Common myeloid progenitor, CD34-positive (primary cell): Measurements from ENCODE around the gene FSTL3.

Source experiments
- CTCF ChIA-PET: fragments of 350-600 bp; sonication (Branson Sonifier 250); formaldehyde crosslinking; loops from one replicate; lab custom pipeline; 2021; ENCODE audit warnings: antibody characterized with exemption; lab: Charles Lee
- POLR2A ChIA-PET: fragments of 350-600 bp; sonication (Branson Sonifier 250); formaldehyde crosslinking; loops from one replicate; lab custom pipeline; 2021; ENCODE audit warnings: antibody characterized with exemption; lab: Charles Lee
- DNase-seq, 3 donors: peaks; one replicate each; pipeline versions ENCODE4 v3.0.0 to v3.0.0-alpha.2; 2013
- H3K27ac ChIP-seq, 2 experiments: 1 replicate in 1 of 2; 2 replicates in 1 of 2; pipeline ENCODE4 v1.7.0; 2013; ENCODE audit warnings: inconsistent platforms in 2 of 2, low read length in 2 of 2, mild to moderate bottlenecking in 2 of 2, low read depth in 1 of 2, moderate library complexity in 1 of 2; ENCODE audit not compliant: severe bottlenecking in 2 of 2, insufficient read depth in 1 of 2, poor library complexity in 1 of 2
- H3K27me3 ChIP-seq, 5 experiments: replicated peaks in 2 of 5; 1 replicate in 3 of 5; 2 replicates in 2 of 5; pipeline versions ENCODE4 v1.6.1 to v1.7.0; 2013; ENCODE audit warnings: low read length in 4 of 5, mild to moderate bottlenecking in 2 of 5, moderate library complexity in 2 of 5, inconsistent platforms in 1 of 5; ENCODE audit not compliant: insufficient read depth in 5 of 5, control insufficient read depth in 4 of 5
- H3K36me3 ChIP-seq, 4 experiments: 1 replicate in 2 of 4; 2 replicates in 2 of 4; pipeline versions ENCODE4 v1.6.1 to v1.7.0; 2013; ENCODE audit warnings: low read length in 3 of 4, control low read depth in 1 of 4, mild to moderate bottlenecking in 1 of 4; ENCODE audit not compliant: control insufficient read depth in 4 of 4, insufficient read depth in 4 of 4
- H3K4me1 ChIP-seq, 4 experiments: 1 replicate in 3 of 4; 2 replicates in 1 of 4; pipeline versions ENCODE4 v1.6.1 to v1.7.1; 2013; ENCODE audit warnings: low read length in 3 of 4, mild to moderate bottlenecking in 3 of 4, control low read depth in 1 of 4, inconsistent platforms in 1 of 4, moderate library complexity in 1 of 4; ENCODE audit not compliant: control insufficient read depth in 4 of 4, insufficient read depth in 4 of 4; ENCODE audit errors: control extremely low read depth in 1 of 4
- H3K4me3 ChIP-seq, 7 experiments: 1 replicate in 4 of 7; 2 replicates in 3 of 7; pipeline versions ENCODE4 v1.5.1 to v1.7.0; 2013; ENCODE audit warnings: mild to moderate bottlenecking in 7 of 7, low read length in 6 of 7, moderate library complexity in 6 of 7, inconsistent platforms in 2 of 7, low read depth in 2 of 7, control low read depth in 1 of 7; ENCODE audit not compliant: insufficient read depth in 4 of 7, control insufficient read depth in 1 of 7; ENCODE audit errors: extremely low read depth in 1 of 7
- H3K9me3 ChIP-seq, 5 experiments: 1 replicate in 4 of 5; 2 replicates in 1 of 5; pipeline versions ENCODE4 v1.6.1 to v1.7.1; 2013; ENCODE audit warnings: low read length in 4 of 5, mild to moderate bottlenecking in 2 of 5, inconsistent platforms in 1 of 5, low read depth in 1 of 5, moderate library complexity in 1 of 5; ENCODE audit not compliant: control insufficient read depth in 4 of 5, insufficient read depth in 2 of 5; ENCODE audit errors: control extremely low read depth in 1 of 5
- WGBS: methylation state at CpG from one replicate; pipeline ENCODE4 v1.1.5; 2013; ENCODE audit not compliant: insufficient coverage; 5-methylcytosine and 5-hydroxymethylcytosine counted together

The FSTL3 gene

GRCh38 chr19:644789-645188 lies 31.4 kb upstream of the FSTL3 start:
- H3K27me3 ChIP-seq: peaks cover 0 to 2% (median 0%) of the 10 kb centered on the region in 5 experiments
- 85% methylated on average over 13 of the region's 14 CpGs for WGBS
- DNase-seq: no peak
- no peaks in the 10 kb centered on the region for H3K9me3 ChIP-seq
- peaks cover 0 to 1% (median 0%) of the 10 kb centered on the region in 4 experiments for H3K4me1 ChIP-seq
- peaks cover 4 to 55% (median 27%) of the 10 kb centered on the region in 4 experiments for H3K36me3 ChIP-seq
- POLR2A ChIA-PET: interaction anchor here (0.6 kb wide), 1 partner anchor 282 kb away, joined by 3 read pairs; no protein-coding TSS in a partner anchor
- no peak overlapping the region for H3K4me3 ChIP-seq
- CTCF ChIA-PET: interaction anchor here (0.7 kb wide), 1 partner anchor 9 kb away, joined by 4 read pairs; no protein-coding TSS in a partner anchor
- H3K27ac ChIP-seq: no peak overlapping the region

- H3K9me3 ChIP-seq: no peaks in the 10 kb centered on the region
- no peaks in the 10 kb centered on the region for H3K27me3 ChIP-seq
- no peak overlapping the region for H3K27ac ChIP-seq
- ChIA-PET POLR2A (no interaction called here), CTCF (no interaction called here)
- no peaks in the 10 kb centered on the region for H3K4me1 ChIP-seq
- WGBS: 95% methylated on average over 47 of the region's 62 CpGs
- peaks cover 4 to 62% (median 34%) of the 10 kb centered on the region in 4 experiments for H3K36me3 ChIP-seq
- no peak overlapping the region for H3K4me3 ChIP-seq
- no peak for DNase-seq
Measured at GRCh38 chr19:645912-646778, 30.0 kb upstream of the FSTL3 start.

DNA sequence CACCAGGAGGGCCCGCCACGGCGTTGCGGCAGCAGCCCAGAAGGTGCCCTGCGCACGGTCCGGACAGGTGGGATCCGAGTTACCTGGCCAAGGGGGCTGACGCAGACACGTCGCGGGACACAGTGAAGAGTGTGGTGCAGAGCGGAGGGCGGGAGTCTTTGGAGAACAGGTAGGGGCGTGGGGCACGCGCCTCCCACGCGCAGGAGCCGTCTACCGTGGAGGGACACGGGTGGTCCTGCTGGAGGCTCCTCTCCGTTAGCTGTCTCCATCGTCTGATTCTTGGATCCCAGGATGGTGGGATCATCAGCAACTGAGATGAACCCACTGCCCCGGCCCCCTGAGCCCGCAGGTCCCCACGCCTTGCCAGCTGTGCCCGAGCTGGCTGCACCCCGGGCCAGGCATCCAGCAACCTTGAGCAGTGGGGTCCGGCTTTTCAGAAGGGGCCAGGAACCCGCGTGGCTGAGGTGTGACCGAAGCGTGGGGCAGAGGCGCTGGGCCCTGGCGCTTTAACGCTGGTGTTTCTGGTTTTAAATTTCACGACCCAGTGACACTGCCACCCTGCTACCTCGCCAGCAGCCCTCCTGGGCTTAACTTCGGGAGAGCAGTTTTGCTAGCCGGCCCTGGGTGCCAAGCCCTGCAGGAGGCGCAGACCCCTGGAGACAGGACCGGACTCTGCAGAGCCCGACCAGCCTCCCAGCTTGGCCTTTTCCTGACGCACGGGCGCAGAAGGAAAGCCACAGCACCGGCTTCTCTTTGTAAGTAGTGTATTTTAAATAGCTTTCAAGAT lies 29.2 kb upstream of the FSTL3 start:
- Histone ChIP-seq H3K4me3 (no peak overlapping the region), H3K27me3 (no peaks in the 10 kb centered on the region), H3K27ac (no peak overlapping the region), H3K9me3 (no peaks in the 10 kb centered on the region), H3K4me1 (no peaks in the 10 kb centered on the region), H3K36me3 (peaks cover 5 to 70% (median 41%) of the 10 kb centered on the region in 4 experiments)
- POLR2A ChIA-PET: no interaction called here
- WGBS: 99% methylated on average over 38 of the region's 48 CpGs
- DNase-seq: no peak
- CTCF ChIA-PET: no interaction called here

DNA sequence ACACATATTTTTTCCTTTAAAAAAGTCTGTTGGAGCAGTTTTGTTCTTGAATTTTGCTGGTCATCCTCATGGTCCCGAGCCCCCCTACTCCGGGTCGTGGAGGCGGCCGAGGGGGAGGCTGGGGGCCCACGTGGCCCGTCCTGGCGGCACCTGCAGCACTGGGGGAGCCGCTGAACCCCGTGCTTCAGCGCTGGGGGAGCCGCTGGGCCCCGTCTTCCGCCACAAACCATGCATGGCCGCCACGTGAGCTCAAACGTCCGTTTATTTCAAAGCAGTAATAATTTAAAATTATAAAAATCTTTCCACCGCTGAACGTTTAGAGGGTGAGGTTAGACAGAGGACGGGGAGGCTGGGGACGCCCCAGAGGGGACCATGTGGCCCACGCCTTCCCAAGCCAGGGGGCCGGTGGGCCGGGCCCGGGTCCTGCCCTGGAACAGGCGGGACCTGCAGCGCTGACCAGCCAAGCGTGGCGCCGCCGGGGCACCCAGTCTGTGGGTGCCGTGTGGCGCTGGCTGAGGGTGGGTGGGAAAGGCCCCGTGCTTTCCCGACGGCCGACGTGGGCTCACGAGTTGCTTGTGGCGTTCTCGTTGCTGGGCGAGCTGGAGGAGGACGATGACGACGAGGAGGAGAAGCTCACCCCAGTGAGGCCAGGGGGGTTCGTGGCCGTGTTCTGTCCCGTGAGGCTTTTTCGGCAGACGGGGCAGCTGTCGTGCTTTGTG lies 28.5 kb upstream of the FSTL3 start:
- no peaks in the 10 kb centered on the region for H3K27me3 ChIP-seq
- no peaks in the 10 kb centered on the region for H3K9me3 ChIP-seq
- ChIA-PET CTCF (no interaction called here), POLR2A (no interaction called here)
- H3K36me3 ChIP-seq: peaks cover 5 to 78% (median 44%) of the 10 kb centered on the region in 4 experiments
- H3K4me3 ChIP-seq: no peak overlapping the region
- WGBS: 98% methylated on average over 41 of the region's 52 CpGs
- no peak overlapping the region for H3K27ac ChIP-seq
- DNase-seq: no peak
- H3K4me1 ChIP-seq: no peaks in the 10 kb centered on the region

DNA sequence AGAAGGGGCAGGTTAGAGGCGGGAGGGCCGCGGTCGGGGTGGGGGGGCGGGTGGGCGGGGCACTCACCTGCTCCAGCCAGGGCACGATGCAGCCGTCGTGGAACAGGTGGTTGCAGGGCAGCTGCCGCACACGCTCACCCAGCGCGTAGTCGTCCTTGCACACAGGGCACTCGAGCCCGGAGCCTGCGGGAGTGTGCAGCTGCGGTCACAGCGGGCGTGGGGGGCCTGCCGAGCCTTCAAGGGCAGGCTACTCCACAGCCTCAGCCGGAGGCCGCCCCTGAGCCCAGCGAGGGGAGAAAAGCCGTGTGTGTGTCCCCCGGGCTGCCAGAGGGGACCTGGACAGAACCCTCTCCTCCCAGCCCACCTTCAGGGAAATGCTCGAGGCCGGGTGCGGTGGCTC lies 27.9 kb upstream of the FSTL3 start:
- Histone ChIP-seq H3K36me3 (peaks cover 5 to 84% (median 46%) of the 10 kb centered on the region in 4 experiments), H3K9me3 (no peaks in the 10 kb centered on the region), H3K4me3 (no peak overlapping the region), H3K27ac (no peak overlapping the region), H3K27me3 (no peaks in the 10 kb centered on the region), H3K4me1 (no peaks in the 10 kb centered on the region)
- 96% methylated on average over 24 of the region's 29 CpGs for WGBS
- ChIA-PET POLR2A (no interaction called here), CTCF (no interaction called here)
- DNase-seq: no peak

GRCh38 chr19:648904-649801 lies 27.0 kb upstream of the FSTL3 start:
- no peak for DNase-seq
- no peaks in the 10 kb centered on the region for H3K27me3 ChIP-seq
- ChIA-PET POLR2A (no interaction called here), CTCF (no interaction called here)
- WGBS: 96% methylated on average over 33 of the region's 53 CpGs
- no peaks in the 10 kb centered on the region for H3K9me3 ChIP-seq
- peaks cover 5 to 89% (median 51%) of the 10 kb centered on the region in 4 experiments for H3K36me3 ChIP-seq
- H3K4me3 ChIP-seq: no peak overlapping the region
- H3K27ac ChIP-seq: no peak overlapping the region
- no peaks in the 10 kb centered on the region for H3K4me1 ChIP-seq
